ENCODE results near the gene SLC25A28.
"Not testable (repeated sequence)": the region's sequence is repeated elsewhere in the genome, so short reads cannot be mapped to it uniquely, and the experiment has no call there.

Gene SLC25A28

GRCh38 chr10:99625124-99625523 is 4.9 kb upstream of the SLC25A28 start:
- not testable (repeated sequence) for DNase-seq

GRCh38 chr10:99623919-99624318 is 3.7 kb upstream of the SLC25A28 start:
- DNase-seq = no peak

- DNase-seq = no peak
These were observed 1.4 kb upstream of the SLC25A28 start for GRCh38 chr10:99621454-99622251.

- DNase-seq = peak; percentile 88
These were observed 643 bp upstream of the SLC25A28 start for GRCh38 chr10:99620711-99621453.

GRCh38 chr10:99619090-99619800 is 994 bp downstream of the SLC25A28 start:
- DNase-seq = no peak

- DNase-seq = no peak
These were observed 2.5 kb downstream of the SLC25A28 start for GRCh38 chr10:99617696-99618095.

GRCh38 chr10:99615426-99615825 is 4.8 kb downstream of the SLC25A28 start:
- DNase-seq = no peak

- DNase-seq = no peak
These were observed 7.9 kb downstream of the SLC25A28 start for GRCh38 chr10:99612167-99612831.

- DNase-seq = no peak
These were observed 8.9 kb downstream of the SLC25A28 start for GRCh38 chr10:99611326-99611725.

GRCh38 chr10:99610221-99610620 is 10.0 kb downstream of the SLC25A28 start:
- no peak for DNase-seq

- DNase-seq = no peak
These were observed 11.1 kb downstream of the SLC25A28 start for GRCh38 chr10:99609186-99609585.

- no peak for DNase-seq
These were observed 14.9 kb downstream of the SLC25A28 start for GRCh38 chr10:99605351-99605750.

GRCh38 chr10:99604862-99605261 is 15.4 kb downstream of the SLC25A28 start:
- DNase-seq = no peak

- no peak for DNase-seq
These were observed 21.3 kb downstream of the SLC25A28 start for GRCh38 chr10:99598781-99599509.

GRCh38 chr10:99598011-99598410 is 22.2 kb downstream of the SLC25A28 start:
- DNase-seq = no peak

- not testable (repeated sequence) for DNase-seq
These were observed 23.5 kb downstream of the SLC25A28 start for GRCh38 chr10:99596708-99597107.

GRCh38 chr10:99595770-99596465 is 24.3 kb downstream of the SLC25A28 start:
- DNase-seq = no peak

- no peak for DNase-seq
These were observed 25.0 kb downstream of the SLC25A28 start for GRCh38 chr10:99595236-99595635.

- no peak for DNase-seq
These were observed 26.9 kb downstream of the SLC25A28 start for GRCh38 chr10:99593312-99593711.

GRCh38 chr10:99590799-99591198 is 29.4 kb downstream of the SLC25A28 start:
- DNase-seq = no peak

- DNase-seq = no peak
These were observed 36.6 kb downstream of the SLC25A28 start for GRCh38 chr10:99583687-99584086.
